ENCODE data around the gene LTB4R. TPM values are rescaled to one million over a fixed set of nuclear protein-coding genes. Genes with fewer than 3 reads are reported as not detected.

LTB4R gene
- polyA plus RNA-seq, 1 donor from 2014 or later = 4.3 TPM

DNA sequence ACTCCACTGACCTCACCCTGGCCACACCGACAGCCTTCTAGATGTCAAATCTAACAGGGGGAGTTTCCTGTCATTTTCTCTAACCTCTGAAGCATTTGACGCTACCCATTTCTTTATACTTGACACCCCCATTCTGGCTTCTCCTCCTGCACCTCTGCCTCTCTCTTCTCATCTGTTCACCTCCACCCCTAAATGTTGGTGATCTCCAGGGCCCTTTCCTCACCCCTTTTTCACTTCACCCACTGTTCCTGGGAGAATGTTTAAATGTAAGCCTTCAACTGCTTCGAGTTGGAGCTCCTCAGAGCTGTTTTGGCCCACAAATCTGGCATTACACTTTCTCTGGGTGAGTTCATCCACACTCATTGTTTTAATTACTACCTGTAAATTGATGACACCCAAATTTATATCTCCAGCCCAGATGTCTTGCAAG, 39.5 kb upstream of the LTB4R start:
- TF ChIP-seq, protein P1, sequence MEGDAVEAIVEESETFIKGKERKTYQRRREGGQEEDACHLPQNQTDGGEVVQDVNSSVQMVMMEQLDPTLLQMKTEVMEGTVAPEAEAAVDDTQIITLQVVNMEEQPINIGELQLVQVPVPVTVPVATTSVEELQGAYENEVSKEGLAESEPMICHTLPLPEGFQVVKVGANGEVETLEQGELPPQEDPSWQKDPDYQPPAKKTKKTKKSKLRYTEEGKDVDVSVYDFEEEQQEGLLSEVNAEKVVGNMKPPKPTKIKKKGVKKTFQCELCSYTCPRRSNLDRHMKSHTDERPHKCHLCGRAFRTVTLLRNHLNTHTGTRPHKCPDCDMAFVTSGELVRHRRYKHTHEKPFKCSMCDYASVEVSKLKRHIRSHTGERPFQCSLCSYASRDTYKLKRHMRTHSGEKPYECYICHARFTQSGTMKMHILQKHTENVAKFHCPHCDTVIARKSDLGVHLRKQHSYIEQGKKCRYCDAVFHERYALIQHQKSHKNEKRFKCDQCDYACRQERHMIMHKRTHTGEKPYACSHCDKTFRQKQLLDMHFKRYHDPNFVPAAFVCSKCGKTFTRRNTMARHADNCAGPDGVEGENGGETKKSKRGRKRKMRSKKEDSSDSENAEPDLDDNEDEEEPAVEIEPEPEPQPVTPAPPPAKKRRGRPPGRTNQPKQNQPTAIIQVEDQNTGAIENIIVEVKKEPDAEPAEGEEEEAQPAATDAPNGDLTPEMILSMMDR (IDR thresholded peaks at IDR 0.05; ENCODE audit: poor library complexity, severe bottlenecking) = no peak
- TF ChIP-seq POLR2AphosphoS5 (IDR thresholded peaks at IDR 0.05) = no peak
- TF ChIP-seq RAD21 (conservative IDR thresholded peaks at IDR 0.05) = no peak
- TF ChIP-seq EP300 (conservative IDR thresholded peaks at IDR 0.05; ENCODE audit: poor library complexity, severe bottlenecking) = no peak
- TF ChIP-seq SMC3 (conservative IDR thresholded peaks at IDR 0.05; ENCODE audit: poor library complexity) = no peak
- Histone ChIP-seq H3K4me2 (ENCODE audit: low read length) (peak overlapping the region; percentile 53), H3K9ac (ENCODE audit: low read length) (peak overlapping the region; percentile 86), H2AFZ (ENCODE audit: low read depth, low read length) (peak overlapping the region; percentile 88), H3K27me3 (ENCODE audit: insufficient read depth, low read depth, low read length) (no peaks in the 10 kb centered on the region), H3K9me3 (ENCODE audit: low read length) (no peaks in the 10 kb centered on the region), H3K27ac (ENCODE audit: low read length) (peak overlapping the region; percentile 34), H4K20me1 (ENCODE audit: insufficient read depth) (no peaks in the 10 kb centered on the region), H3K4me3 (ENCODE audit: low read length) (peak overlapping the region; percentile 88), H3K9me2 (ENCODE audit: insufficient read depth, low read length) (no peaks in the 10 kb centered on the region), H3K36me3 (ENCODE audit: insufficient read depth, low read length) (no peaks in the 10 kb centered on the region), H3K79me2 (replicated peaks; ENCODE audit: insufficient read depth, low read length) (no peaks in the 10 kb centered on the region), H3F3A (ENCODE audit: insufficient read depth, low read length, poor library complexity, severe bottlenecking) (no peaks in the 10 kb centered on the region)

DNA sequence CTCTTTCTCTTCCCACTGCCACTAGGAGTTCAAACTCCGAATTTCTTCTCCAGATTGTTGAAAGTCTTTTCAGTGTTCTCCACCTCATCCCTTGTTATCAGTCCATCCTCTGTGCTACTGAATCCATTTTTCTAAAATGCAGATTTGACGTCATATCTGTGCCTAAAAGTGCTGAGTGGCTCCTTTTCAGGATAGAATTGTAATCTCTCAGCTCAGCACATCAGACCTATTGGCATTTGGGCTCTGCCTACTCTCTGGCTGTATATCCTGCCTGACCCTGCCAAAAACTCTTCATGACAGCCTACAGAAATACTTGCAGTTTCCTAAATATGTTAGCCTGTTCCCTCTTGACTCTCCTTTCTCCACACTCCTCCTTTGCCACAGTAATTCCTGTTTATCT, 38.8 kb upstream of the LTB4R start:
- H4K20me1 ChIP-seq (ENCODE audit: insufficient read depth) = no peaks in the 10 kb centered on the region
- H3K9me2 ChIP-seq (ENCODE audit: insufficient read depth, low read length) = no peaks in the 10 kb centered on the region
- H2AFZ ChIP-seq (ENCODE audit: low read depth, low read length) = no peak overlapping the region
- TF ChIP-seq, protein P1 (IDR thresholded peaks at IDR 0.05; ENCODE audit: poor library complexity, severe bottlenecking) = no peak
- TF ChIP-seq POLR2AphosphoS5 (IDR thresholded peaks at IDR 0.05) (no peak), TAF1 (IDR thresholded peaks at IDR 0.05; ENCODE audit: low read depth) (no peak), RAD21 (conservative IDR thresholded peaks at IDR 0.05) (no peak), MXI1 (conservative IDR thresholded peaks at IDR 0.05; ENCODE audit: poor library complexity, severe bottlenecking) (no peak), EZH2 (IDR thresholded peaks at IDR 0.05; ENCODE audit: borderline replicate concordance, insufficient read depth, low read length, poor library complexity, severe bottlenecking) (no peak), EP300 (conservative IDR thresholded peaks at IDR 0.05; ENCODE audit: poor library complexity, severe bottlenecking) (no peak), SMC3 (conservative IDR thresholded peaks at IDR 0.05; ENCODE audit: poor library complexity) (no peak)
- TF ChIP-seq, protein P2, sequence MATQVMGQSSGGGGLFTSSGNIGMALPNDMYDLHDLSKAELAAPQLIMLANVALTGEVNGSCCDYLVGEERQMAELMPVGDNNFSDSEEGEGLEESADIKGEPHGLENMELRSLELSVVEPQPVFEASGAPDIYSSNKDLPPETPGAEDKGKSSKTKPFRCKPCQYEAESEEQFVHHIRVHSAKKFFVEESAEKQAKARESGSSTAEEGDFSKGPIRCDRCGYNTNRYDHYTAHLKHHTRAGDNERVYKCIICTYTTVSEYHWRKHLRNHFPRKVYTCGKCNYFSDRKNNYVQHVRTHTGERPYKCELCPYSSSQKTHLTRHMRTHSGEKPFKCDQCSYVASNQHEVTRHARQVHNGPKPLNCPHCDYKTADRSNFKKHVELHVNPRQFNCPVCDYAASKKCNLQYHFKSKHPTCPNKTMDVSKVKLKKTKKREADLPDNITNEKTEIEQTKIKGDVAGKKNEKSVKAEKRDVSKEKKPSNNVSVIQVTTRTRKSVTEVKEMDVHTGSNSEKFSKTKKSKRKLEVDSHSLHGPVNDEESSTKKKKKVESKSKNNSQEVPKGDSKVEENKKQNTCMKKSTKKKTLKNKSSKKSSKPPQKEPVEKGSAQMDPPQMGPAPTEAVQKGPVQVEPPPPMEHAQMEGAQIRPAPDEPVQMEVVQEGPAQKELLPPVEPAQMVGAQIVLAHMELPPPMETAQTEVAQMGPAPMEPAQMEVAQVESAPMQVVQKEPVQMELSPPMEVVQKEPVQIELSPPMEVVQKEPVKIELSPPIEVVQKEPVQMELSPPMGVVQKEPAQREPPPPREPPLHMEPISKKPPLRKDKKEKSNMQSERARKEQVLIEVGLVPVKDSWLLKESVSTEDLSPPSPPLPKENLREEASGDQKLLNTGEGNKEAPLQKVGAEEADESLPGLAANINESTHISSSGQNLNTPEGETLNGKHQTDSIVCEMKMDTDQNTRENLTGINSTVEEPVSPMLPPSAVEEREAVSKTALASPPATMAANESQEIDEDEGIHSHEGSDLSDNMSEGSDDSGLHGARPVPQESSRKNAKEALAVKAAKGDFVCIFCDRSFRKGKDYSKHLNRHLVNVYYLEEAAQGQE (IDR thresholded peaks at IDR 0.05; ENCODE audit: borderline replicate concordance) = no peak
- H3K79me2 ChIP-seq (replicated peaks; ENCODE audit: insufficient read depth, low read length) = no peaks in the 10 kb centered on the region
- H3K9me3 ChIP-seq (ENCODE audit: low read length) = no peaks in the 10 kb centered on the region
- H3K9ac ChIP-seq (ENCODE audit: low read length) = no peak overlapping the region
- H3F3A ChIP-seq (ENCODE audit: insufficient read depth, low read length, poor library complexity, severe bottlenecking) = no peaks in the 10 kb centered on the region
- no peak overlapping the region for H3K4me3 ChIP-seq (ENCODE audit: low read length)
- no peaks in the 10 kb centered on the region for H3K27me3 ChIP-seq (ENCODE audit: insufficient read depth, low read depth, low read length)
- no peaks in the 10 kb centered on the region for H3K36me3 ChIP-seq (ENCODE audit: insufficient read depth, low read length)
- H3K27ac ChIP-seq (ENCODE audit: low read length) = no peak overlapping the region
- no peak overlapping the region for H3K4me2 ChIP-seq (ENCODE audit: low read length)
